ENCODE measurements around the gene TAF1B.

Gene TAF1B

DNA sequence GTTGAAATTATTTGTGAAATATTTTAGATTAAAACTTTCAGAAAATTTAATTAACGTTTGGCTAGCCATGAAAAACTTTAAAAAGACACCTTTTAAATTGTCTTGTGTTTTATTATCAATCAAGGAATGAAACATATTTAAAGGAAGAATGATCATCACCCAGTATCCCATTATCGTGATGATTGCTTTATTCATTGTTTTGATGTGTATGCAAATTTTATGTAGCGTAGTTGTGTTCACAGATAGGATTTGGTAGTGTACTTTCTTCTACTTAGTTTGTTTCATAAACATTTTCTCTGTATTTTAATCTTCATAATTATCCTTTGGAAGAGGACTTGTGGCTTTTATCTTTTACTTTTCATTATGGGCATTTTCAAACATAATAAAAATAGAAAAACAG lies 116.0 kb downstream of the TAF1B start:
- FAIRE-seq = no peak

DNA sequence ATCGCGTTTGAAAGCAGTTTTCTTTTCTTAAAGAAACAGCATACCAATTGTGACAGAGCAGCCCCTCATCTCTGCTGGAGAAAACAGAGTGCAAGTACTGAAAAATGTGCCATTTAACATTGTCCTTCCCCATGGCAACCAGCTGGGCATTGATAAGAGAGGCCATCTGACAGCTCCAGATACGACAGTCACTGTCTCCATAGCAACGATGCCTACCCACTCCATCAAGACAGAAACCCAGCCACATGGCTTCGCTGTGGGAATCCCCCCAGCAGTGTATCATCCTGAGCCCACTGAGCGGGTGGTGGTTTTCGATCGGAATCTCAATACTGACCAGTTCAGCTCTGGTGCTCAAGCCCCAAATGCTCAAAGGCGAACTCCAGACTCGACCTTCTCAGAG lies 117.7 kb downstream of the TAF1B start:
- FAIRE-seq (no peak), DNase-seq (ENCODE audit: insufficient read length, low spot score) (no peak)

More for the DNA sequence above, 116.0 kb downstream of the TAF1B start:
- no peak for DNase-seq (ENCODE audit: insufficient read length, low spot score)

DNA sequence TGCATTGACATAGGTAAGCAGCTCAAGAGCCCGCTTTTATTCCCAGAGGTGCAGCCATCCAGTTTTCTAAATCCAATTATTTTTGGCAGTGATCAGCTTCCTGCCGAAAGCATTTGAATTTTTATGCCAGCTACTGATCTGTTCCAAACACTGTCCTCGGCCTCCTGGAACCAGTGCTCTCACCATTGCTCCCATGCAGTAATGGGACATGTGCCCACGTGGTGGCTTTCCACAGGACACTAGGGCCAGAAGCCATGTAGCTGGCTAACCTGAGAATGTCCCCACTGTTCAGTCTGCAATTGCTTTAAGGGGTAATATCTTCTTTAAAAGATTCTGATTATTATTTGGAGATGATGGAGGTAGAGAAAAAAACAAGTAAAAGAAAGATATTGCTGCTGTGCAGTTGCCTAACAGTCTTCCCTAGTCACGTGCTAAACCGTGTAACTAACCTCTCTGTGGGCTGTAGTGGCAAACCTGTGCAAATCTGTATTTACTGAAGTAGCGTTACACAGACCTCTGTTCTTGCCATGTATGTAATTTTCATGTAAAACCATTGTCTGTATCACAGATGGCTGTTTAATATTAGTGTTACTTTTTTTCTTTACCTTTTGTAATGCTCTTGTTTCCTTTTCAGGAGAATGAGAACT lies 121.2 kb downstream of the TAF1B start:
- no peak for FAIRE-seq
- no peak for DNase-seq (ENCODE audit: insufficient read length, low spot score)

DNA sequence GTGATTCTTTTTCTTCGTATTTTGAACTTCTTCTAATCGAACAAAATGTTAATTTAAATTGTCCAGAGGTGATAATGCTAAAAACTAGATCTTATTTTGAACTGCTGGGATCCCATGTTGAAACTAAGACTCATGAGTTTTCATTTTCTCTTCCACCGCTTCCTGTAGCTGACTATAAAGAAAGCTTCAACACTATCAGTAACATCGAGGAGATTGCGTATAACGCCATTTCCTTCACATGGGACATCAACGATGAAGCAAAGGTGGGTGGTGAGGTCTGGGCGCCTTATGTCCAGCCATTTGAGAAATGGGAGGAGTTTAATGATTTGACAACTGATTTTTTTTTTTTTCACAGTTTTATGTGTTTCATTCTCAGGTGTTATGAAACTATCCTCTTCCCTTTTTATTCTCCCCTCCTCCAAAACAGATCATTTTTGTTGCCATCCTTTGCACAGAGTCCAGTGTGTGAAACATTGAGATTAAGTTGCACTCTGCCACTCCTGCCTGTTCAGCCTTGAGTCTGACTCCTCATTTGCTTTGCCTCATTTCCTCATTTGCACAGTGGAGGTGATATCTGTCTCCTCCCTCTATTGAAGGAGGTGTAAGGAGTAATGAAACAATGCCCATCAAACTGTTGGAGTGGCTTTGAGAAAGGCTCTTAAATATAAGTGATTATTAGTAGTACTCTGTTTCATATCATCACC lies 122.0 kb downstream of the TAF1B start:
- FAIRE-seq = no peak
- no peak for DNase-seq (ENCODE audit: insufficient read length, low spot score)

DNA sequence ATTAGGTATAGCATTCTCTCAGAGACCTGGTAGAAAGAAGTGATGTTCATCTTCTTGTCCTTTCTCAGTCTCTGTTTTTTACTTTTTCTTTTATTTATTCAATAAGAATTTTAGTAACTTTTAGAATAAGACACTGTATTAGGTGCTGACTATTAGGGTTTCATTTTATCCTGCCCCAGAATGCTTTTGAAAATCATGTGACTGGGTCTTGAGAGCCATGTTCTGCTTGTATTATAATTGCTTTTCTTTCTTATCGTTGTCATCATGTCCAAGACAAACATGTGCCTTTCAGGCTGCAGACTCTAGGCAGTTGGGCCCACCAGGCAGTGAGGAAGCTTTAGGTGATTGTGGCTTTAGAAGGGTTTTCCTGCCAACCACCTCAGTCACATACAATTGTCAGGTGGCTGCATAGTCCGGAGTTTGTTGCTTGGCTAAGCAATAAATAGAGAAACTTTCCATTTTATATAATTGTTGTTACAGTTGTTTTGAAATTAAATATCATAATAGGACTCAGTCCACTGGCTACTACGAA lies 123.3 kb downstream of the TAF1B start:
- FAIRE-seq (no peak), DNase-seq (ENCODE audit: insufficient read length, low spot score) (no peak)

DNA sequence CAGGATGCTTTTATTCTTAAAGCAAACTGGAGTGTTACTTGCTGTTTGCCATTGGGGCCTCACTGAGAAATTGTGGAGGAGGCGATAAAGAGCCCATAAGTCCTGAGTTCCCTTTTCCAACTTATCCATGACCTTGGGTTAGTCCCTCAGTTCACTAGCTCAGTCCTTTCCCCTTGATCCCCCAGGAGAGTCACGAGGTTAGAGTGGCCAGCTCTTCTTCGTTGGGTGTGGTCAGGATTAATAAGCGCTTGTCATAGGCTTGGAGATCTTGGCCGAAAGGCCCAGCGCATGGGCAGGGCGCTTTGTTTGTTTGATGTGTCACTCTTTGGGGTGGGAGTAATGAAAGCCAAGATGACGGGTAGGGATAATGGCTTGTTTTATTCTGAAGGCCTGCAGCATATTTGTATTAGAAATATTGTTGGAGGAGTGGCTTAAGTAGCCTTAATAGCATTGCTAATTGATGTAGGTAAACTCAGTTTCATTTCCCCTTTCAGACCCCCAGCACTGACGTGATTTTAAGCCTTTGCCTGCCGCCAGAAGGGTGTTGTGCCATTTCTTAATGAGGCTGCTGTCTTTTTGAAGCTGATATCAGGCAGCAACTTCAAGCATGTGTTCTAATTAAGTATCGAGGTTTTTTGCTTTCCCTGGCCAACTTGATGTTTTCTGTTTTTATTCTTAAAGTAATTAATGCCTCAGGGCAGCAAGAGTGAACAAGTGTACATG lies 123.9 kb downstream of the TAF1B start:
- DNase-seq (ENCODE audit: insufficient read length, low spot score) = peak; percentile 28
- FAIRE-seq = peak; percentile 74

DNA sequence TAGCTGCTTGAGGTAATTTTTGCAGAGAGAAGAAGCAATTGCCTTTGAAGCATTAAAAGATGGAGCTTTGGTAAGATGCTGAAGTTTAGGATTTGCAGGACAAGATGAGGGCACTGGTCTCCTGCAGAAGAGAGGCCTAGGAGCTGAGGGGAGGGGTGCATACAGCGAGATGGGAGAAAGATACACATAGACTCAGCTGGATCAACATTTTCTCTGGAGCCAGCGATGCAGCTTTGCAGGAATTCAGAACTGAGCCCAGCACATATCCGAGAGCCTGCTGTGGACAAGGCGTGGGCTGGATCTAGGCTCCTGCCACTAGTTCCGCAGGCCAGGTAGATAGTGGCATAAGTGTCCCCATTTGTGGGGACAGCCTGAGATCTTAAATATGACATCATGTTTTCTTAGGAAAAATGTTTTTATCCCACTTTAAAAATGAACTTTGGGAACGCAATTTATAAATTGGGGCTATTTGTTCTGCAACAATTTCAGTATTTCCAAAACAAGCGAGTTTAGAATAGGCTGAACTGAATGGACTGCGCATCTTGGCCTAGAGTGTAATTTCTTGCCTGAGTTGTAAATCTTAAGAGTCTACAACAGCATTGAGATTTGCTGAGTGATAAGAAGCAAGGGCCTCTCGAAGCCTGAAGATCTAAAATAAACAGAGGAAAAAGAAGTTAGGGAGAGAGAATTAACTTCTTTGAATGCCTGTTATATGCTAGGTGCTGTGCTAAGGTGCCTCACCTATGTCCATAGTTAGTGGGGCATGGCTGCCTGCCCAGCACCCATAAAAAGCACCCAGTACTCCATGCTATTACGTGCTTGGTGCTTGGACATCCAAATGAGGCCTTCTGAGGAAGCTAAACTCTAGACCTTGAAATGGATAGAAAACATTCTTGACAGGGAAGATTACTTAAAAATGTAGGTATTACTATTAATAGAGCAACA lies 125.6 kb downstream of the TAF1B start:
- no peak for DNase-seq (ENCODE audit: insufficient read length, low spot score)

DNA sequence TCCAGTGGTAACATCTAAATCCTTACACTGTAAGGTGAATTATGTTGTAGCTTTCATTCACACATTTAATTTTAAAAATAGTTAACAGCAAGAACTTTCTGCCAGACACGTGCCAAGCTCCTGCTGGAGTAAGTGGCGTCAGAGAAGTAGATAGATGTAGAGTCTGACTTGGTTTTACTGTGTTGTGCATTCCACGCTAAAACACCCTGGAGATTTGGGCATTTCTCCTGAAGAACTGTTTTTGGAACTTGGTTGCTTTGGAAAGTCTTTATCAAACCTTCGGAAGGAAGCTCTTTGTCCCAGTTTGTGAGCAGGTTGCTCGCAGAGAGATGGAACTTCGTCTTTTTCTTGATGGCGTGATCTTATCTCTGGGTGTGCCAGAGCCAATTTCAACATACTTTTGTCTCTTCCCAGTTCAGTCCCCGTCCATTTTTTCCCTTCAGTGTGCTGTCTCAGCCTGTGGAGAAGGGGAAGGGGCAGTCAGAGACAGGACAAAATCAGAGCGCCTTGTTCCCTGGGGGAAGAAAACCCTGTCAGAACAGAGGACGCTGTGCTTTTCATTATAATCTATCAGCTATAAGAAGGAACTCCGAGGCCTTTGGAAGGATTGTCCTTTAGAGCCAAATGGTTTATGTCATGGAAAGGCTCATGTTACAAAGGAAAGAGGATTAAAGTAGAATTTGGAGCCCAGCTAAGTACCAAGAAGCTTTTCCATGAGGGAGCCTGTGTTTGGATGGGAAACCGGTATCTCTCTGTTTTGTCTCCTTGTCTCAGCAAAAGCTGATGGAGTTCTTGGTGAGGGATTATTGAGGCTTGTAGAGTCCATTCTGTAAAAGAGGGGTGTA lies 127.1 kb downstream of the TAF1B start:
- DNase-seq (ENCODE audit: insufficient read length, low spot score) (no peak), FAIRE-seq (no peak)

More for the DNA sequence above, 125.6 kb downstream of the TAF1B start:
- FAIRE-seq = no peak

DNA sequence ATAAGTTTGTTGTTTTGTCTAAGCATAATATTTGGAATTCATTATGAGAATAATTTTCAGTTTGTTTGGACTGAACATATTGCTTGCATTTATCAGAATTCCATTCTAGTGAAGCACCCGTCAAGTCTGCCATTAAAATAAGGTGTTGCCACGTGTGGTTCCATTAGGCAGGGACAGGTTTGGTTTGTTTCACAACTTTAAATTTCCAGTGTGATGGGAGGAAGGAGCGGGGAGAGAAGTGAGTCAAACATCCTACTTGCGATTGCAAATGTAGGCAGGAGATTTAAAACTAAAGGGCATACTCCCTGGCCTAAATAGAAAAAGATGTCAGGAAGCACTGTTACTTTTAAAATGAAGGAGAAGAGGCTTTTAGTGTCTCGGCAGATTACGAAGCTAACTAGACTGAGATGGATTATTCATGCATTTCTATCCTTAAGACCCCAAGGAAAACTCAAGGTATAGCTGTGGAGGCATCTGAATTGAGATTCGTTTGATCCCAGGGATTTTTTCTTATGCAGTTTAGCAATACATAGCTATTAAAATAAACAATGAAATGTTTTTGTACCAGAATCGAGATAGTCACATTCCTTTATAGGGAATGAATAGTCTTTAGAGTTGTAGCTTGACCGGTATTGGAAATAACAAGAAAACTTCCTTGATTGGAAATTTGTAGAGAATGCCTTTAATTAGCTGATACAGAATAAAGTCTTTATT lies 128.0 kb downstream of the TAF1B start:
- DNase-seq (ENCODE audit: insufficient read length, low spot score) (no peak), FAIRE-seq (no peak)

DNA sequence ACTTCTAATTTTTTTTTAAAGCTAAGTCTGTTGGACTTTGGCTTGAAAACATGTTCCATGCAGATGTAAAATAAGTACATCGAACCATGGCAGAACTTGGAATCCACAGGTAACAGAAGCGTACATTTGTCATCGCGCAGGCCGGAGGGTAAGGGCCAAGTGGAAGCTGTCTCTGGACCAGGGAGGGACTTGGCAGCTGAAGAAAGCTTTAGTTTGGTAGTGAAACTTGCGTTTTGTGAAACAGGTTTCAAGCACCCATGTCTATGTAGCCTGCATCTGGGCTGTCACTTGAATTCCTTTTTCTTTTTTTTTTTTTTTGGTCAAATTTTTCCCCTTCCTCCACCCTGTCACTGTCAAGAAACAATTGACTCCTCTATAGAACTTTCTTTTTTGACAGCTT lies 128.6 kb downstream of the TAF1B start:
- DNase-seq (ENCODE audit: insufficient read length, low spot score) = no peak
- FAIRE-seq = no peak

DNA sequence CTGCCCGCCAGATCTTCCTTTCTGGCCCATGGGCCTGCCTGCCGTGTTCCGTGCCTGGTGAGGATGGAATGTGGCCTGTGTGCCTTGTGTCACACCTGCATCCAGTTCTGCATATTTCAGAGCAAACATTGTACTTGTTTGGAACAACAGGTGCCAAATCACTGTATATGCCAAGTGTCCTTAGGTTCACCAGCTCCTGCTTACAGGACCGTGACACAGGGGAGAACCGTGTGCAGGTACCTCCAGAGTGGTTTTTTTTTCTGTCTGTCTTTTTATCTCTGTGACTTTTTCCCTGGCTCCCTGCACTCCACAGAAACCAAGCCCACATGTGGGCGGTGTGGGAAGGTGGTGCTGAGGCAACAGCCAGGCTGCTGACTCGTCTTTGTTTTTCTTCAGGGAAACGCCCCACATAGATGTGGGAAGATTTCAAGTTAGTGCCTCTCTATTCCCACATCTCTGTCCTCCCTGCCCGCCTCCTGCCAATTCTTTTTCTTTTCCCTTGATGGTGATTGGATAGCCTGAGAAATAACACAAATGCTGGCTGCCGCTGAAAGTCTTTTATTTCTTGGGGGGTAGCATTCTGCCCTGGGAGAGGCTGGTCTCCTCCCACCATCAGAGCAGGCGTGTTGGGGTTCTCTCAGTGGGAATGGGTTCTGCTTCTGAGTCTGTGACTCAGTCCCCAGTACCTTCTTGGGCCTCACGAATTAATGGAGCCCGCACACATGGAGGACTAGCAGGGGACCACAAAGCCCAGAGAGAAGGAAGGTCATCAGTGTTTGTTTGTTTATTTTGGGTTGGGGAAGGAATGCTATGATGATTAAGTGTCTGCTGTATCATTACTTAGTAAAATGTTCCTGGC lies 129.6 kb downstream of the TAF1B start:
- FAIRE-seq = no peak
- DNase-seq (ENCODE audit: insufficient read length, low spot score) = no peak

DNA sequence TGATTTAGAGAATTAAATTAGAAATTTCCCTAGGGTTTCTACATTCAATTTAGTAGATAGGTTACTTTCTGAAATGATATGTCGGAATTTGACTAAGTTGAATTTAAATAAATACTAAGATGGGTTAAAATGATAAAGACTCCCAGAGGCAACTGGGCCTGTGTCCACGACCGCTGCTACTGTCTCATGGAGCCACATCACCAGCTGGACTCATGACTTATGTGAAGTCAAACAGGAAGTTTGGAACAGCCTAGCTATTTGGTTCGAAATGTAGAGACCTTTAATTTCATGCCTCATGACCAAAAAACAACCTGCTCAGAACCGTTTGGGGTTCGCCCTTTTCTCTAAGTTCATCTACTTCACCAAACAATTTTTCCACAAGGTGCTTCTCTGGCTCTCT lies 130.4 kb downstream of the TAF1B start:
- DNase-seq (ENCODE audit: insufficient read length, low spot score) (no peak), FAIRE-seq (no peak)

DNA sequence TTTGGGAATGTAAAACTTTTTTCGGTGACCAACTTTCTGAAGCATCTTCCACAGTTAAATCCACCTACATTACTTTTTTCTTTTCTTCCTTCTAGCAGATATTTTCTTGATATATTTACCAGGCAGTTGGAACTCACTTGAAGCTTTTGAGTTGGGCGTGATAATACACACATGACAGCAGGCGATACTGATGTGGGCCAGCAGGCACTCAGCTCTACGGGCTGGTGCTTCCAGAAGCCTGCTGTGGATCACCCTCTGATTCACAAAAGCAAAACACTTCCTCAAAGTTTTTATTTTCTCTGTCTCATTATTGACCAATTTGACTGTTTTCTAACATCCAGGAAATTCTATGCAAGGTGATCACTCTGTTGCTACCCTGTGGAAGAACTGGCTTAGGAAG lies 131.1 kb downstream of the TAF1B start:
- DNase-seq (ENCODE audit: insufficient read length, low spot score) = no peak
- FAIRE-seq = no peak

DNA sequence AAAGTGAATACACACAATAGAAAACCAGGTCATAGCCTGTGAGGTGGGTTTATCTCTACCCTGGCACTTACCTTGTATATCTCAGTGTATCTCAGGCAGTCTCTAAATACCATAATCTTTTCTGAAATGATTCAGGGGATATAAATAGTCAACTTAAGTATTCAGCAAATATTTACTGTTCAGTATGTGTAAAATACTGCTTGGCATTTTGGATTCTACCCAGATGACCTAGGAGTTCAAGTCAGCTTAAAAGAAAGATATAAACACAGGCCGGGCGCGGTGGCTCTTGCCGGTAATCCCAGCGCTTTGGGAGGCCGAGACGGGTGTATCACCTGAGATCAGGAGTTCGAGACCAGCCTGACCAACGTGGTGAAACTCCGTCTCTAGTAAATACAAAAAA lies 132.1 kb downstream of the TAF1B start:
- FAIRE-seq = no peak
- DNase-seq (ENCODE audit: insufficient read length, low spot score) = no peak

DNA sequence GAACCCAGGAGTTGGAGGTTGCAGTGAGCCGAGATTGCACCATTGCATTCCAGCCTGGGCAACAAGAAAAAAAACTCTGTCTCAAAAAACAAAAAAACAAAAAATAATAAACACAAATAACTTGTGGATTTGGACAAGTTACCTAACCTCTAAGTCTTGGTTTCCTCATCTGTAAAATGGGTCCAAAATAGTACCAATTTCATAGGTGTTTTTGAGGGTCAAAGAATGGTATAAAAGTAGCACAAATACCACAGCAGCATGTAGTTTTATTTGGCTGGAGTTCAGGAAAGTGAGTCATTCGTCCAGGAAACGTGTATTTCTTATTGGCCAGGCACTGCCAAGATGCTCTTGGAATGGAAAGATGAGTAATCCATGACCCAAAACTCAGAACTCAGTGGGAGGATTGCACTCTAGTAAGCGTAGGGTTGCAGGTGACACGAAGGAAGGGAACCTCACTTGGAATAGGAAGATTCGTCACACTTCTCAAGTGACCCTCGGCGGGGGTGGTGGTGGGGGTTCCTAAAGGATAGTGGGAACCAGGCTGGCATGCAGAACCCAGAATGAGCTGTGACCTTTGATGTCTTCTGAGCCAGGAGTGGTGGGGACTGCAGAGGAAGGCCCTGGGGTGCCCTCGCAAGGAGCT lies 132.7 kb downstream of the TAF1B start:
- DNase-seq (ENCODE audit: insufficient read length, low spot score) (no peak), FAIRE-seq (no peak)

DNA sequence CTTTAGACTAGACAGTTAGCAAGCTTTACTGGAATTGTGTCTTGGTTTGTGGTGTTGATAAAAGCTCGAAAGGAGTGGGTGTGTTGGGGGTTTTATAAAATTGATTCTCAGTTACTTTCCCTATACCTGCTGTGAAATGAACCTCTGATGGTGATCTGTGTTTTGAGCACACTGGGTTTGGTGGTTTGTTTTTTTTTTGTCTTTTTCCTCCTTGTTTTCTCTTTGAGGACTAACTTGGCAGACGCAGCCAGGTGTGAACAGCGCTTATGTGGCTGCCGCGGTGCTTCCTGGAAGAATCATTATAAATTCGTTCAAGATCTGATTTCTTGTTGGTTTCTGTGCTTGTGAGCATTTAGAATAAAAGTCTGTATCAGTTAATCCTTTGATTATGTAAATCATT lies 136.7 kb downstream of the TAF1B start:
- FAIRE-seq = no peak
- DNase-seq (ENCODE audit: insufficient read length, low spot score) = no peak

DNA sequence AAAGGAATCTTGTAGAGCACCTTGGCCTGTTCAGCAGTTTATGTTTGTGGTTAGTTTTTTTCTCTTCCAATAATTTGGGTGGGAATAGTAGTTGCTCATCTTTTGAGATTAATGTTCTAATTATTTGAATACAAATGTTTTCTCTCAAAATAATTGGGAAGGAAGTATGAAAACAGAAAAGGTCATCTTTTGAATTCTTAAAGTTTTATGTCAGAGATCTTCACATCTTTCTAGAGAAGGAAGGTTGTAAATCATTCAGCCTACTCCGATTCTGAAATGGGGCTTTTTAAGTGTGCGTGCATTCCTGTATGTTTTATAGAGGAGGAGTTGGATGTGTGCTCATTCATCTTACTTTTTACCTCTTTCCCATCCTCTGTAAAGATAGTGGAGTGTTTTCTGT lies 137.2 kb downstream of the TAF1B start:
- DNase-seq (ENCODE audit: insufficient read length, low spot score) (no peak), FAIRE-seq (no peak)

DNA sequence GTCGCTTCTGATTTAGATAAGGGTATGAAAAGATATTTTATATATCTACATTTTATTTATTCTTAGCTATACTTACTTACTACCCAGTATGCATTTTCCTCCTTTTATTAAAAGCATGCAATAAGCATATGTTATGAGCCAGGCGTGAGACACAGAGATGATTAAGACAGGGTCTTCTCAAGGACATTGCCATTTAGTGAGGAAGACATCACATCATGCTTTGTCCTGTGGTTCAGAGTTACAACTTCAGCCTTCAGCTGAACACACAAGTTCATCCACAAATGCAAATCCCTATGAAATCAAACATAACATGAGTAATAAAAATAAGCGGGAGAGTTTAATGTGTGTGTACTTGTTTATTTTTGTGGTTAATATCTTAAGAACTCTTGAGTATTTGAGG lies 138.4 kb downstream of the TAF1B start:
- DNase-seq (ENCODE audit: insufficient read length, low spot score) = no peak

More for the DNA sequence above, 138.4 kb downstream of the TAF1B start:
- FAIRE-seq = no peak

All from GM19239 (cell line).